Measurements from ENCODE around the gene FNTB.
"Not testable (repeated sequence)": the region's sequence is repeated elsewhere in the genome, so short reads cannot be mapped to it uniquely, and the experiment has no call there.

The FNTB gene

DNA sequence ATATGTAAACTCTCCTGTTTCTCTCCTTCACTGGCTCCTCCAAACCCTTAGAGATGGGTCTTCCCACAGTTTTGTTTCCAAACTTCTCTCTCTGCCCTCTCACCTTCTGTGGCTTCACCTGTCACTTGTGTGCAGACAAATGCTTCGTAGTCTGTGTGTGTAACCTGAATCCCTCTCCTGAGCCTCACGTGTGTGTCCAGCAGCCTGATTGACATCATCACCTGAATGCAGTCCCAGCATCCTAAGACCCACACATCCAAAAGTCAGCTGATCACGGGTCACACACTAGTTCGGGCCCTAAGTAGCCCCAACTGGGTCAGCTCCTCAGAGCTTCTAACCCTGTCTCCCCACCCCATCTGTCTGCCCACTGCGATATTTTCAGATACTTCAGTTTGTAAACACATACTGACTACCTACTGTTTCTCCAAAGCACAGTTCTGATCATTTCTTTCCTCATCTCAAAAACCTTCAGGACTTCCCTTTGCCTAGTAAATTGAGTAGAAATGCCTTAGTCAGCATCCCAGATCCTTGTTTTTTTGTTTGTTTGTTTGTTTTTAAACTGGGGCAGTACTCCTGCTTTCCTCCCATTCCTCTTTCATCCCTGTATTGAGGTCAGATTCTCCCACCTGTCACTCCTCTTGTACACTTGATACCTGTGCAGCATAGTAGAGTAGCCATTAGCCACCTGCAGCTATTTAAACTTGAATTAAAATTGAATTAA is 23.7 kb downstream of the FNTB start:
- DNase-seq: no peak

DNA sequence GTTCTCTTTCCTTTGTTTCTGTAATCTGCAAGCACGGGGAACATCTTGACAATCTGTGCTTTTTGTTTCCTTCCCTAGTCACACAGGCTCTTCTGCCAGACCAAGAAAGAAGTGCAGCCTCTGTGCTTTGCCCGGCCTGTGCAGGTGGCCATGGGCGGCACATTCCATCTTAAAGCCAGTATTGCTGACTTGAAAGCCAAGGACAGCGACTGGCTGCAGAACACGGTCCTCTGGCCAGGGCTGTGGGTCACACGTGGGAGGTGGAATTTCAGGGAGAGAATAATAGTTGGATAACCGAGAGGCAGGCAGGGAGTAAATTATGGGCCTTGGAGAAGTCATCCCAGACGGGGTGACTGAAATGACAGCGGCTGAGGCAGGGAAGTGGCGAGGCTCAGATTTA is 24.8 kb downstream of the FNTB start:
- DNase-seq: peak in 1 of 58 donors; percentile 7

DNA sequence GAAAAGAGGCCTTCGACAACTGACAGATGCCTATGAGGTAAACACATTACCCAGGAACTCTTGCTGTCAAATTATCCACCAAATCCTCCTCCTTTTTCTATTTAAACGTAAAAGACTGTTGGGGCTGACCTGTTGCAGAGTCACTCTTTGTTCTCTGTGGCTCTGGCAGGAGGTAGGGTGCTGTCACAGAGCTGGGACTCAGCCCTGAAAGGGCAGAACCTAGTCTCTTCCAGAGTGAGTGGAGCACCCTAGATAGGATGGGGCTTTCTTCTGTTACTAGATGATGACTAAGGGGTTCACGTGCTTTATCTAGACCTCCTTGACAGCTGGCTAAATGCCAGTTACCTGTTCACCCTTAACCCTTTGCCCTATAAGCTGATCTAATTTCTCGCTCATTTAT is 25.7 kb downstream of the FNTB start:
- no peak for DNase-seq

DNA sequence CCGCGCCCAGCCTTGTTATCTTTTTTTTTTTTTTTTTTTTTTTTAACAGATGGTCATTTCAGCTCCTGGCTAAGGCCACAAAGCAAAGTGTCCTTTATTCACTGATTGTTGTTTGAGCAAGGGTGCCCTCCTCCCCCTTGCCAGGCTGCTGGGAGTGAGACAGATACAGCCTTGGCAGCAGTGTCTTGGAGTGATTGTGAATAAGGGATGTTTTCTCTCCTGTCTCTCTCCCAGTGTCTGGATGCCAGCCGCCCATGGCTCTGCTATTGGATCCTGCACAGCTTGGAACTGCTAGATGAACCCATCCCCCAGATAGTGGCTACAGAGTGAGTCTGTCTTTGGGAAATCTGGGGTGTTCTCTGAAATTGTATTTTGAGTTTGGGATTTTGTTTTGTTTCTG is 28.7 kb downstream of the FNTB start:
- peak in 46 of 58 donors; percentile 4 to 77 (median 42) for DNase-seq

DNA sequence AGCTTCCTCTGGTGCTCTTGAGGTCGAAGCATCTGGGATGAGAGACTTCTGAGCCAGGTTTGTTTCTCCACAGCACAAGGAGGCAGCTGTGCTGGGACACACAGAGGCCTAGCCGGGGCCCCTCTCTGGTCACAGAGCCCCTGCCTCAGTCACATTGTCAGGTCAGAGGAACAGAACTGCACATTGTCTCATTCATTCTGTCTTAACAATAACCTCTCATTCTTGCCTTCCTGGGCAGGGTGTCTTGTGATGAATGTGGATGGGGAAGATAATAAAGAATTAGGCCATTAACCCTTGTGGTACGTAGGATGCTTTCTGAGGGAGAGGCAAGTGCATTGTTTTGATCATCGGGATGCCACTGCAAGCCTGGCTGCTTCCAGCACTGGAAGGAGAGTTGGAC is 29.8 kb downstream of the FNTB start:
- peak in 17 of 58 donors; percentile 13 to 75 (median 24) for DNase-seq

DNA sequence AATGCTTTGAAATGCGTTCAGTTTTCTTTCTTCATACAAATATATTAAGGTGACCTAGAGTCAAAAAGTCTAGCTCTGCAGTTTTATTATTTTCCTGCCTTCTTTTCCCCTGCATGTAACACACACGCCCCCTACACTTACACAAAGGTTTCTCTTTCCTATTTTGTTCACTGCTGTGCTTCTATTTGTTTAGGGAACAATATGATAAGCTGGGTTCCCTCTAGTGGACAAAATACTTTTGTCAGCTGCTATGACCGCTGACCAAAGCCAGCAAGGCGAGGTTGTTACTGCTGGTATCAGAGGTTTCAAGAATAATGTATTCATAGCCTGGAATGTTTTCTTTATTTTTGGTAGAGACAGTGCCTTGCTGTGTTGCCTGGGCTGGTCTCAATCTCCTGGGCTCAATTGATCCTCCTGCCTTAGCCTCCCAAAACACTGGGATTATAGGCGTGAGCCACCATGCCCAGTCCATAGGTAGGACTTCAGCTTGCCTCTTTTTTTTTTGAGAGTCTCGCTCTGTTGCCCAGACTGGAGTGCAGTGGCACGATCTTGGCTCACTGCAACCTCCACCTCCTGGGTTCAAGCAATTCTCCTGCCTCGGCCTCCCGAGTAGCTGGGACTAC is 33.4 kb downstream of the FNTB start:
- peak in 17 of 58 donors; percentile 8 to 80 (median 35) for DNase-seq

DNA sequence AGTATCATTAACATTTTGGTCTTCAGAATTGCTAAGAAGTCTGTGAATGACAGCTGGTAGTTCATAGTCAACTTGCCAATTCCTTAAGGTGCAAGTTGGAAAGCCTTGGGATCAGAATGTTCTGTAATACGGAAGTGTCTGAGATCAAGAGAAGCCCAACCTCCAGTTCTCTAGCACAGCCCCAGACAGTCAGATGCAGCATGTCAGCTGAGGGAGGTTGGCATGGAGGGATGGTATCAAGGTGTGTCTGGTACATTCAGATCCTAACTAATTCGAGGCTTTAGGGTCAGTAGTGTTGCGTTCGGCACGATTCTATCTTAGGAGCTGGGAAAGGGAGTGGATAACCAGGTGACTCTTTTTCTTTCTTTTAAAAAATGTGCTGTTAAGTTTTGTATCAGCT is 38.3 kb downstream of the FNTB start:
- DNase-seq: no peak

DNA sequence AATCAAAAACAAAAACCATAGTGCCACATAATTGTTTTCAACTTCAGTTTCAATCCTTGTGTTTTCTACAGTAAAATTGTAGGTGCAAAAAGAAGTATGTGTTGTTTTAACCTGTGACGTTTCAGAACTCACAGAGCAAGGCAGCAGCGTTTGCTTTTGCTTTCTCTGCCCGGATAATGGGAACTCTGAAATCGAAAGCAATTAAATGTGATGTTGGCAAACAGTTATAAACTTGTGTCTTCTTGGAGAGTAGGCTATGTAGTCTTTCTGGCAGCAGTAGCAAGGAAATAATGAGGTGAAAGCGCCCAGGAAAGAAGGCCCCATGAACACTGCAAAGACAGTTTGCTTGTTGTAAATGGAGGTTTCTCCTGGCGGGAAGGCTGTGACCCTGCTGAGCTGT is 39.1 kb downstream of the FNTB start:
- DNase-seq: no peak

DNA sequence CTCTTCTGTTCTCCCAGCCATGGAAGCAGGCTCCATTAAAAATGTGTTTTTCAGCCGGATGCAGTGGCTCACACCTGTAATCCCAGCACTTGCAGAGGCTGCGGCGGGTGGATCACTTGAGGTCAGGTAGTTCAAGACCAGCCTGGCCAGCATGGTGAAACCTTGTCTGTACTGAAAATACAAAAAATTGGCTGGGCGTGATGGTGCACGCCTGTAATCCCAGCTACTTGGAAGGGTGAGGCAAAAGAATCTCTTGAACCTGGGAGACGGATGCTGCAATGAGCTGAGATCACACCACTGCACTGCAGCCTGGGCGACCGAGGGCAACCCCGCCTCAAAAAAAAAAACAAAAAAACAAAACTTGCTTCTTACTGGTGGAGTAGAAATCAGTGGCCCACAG is 39.8 kb downstream of the FNTB start:
- no peak for DNase-seq

DNA sequence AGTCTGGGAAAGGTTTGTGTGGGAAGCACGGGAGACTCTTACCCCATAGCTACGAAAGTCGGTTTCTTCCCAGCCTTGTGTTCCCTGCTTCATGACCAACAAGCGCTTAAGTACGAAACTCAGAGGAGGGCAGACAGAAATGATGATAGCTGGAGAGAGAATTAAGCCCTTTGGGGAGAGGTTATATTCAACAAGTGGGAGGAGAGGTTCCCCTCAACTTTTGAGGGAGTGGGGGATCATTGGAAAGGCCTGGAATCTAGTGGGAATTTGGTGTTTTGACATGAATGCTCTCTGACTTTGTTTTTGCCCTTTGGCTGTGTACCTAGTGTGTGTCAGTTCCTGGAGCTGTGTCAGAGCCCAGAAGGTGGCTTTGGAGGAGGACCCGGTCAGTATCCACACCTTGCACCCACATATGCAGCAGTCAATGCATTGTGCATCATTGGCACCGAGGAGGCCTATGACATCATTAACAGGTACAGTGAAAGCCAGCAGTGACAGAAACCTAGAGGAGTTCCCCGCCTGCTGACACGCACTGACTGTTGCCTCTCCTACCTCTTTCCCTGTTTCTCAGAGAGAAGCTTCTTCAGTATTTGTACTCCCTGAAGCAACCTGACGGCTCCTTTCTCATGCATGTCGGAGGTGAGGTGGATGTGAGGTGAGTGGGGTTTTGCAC is 40.6 kb downstream of the FNTB start:
- no peak for DNase-seq

DNA sequence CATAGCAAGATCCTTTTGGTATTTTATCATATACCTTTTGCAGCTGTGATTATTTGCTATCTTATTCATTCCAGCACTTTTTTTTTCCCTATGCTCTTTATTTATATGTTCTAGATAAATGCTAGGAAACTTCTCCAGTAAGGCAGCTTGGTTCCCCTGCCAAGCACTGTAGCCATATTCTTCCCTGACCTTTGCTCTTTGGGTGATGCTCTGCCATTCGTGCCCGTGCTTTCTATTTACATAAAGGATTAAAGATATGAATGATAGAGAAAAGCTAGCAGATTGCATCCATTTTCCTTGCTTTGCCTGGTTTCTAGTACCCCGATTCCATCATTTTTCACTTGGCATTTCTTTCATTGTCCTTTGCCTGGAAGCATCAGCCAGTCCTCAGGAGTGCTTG is 42.2 kb downstream of the FNTB start:
- DNase-seq: no peak

DNA sequence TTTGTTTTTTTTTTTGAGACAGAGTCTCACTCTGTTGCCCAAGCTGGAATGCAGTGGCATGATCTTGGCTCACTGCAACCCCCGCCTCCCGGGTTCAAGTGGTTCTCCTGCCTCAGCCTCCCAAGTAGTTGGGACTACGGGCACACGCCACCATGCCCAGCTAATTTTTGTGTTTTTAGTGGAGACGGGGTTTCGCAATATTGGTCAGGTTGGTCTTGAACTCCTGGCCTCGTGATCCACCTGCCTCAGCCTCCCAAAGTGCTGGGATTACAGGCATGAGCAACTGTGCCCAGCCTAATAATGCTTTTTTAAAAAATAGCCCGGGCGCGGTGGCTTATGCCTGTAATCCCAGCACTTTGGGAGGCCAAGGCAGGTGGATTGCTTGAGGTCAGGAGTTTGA is 44.6 kb downstream of the FNTB start:
- not testable (repeated sequence) for DNase-seq

DNA sequence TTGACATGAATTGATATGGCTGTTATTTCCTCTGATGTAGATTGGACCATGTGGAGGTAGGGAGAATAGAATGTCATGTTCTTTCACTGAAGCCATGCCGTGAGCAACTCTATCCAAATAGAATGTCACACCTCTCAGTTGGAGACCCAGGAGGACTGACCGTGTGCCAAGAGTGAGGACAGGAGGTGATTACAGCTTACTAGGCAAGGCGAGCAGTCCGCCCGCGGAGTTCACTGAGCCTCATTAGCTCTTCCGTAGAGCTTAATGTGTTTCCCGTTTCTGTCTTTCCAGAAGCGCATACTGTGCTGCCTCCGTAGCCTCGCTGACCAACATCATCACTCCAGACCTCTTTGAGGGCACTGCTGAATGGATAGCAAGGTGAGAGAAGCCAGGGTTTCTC is 45.6 kb downstream of the FNTB start:
- no peak for DNase-seq

DNA sequence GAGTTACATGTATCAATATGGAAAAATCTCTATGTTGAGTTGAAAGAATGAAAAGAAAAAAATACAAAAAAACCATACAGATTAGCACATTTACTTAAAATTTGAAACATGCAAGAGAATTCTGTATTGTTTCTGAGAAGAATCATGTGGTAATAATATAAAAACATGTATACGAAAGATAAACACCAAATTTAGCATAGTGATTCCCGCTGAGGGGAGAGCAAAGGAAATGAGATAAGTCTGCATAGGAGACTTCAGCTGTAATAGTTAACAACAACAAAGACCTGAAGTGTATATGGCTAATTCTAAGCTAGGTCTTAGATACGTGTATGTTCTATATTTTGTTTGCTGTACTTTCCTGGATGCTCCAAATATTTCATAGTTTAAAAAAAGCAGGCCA is 46.5 kb downstream of the FNTB start:
- no peak for DNase-seq

DNA sequence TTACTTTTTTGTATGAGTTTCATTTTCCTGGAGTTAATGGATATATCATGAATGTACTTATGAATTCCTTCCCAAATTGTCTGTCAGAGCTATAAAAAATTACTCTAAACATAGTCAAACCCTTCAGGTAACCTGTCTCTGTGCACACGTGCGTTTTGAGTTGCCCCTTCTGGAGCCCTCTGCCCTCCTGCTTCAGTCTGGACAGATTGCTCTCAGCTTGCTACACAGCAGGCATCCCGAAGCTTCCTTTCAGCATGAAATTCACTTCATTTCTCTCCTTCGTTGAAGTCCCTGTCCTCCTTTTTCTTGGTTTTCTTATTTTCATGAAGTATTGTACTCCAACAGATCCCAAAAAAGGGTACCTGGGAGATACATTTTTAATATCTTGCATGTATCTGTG is 47.3 kb downstream of the FNTB start:
- no peak for DNase-seq

DNA sequence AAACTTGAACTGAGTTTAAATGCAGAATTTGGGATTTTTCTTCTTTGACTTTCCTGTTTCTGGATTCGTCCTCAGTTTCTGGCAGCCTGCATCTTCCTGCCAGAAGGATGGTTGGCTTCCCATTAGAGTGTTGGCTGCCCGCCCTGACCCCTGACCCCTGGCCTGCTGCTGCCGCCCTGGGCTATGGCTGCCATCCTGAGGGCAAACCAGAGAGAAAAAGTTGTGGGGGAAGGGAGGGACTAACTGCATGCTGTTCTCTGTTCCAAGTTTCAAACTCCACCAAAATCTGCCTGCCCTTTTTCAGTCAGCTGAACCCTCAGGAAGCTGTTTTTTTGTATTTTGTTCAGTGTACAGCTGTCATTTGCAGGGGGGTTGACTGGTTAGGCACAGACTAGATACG is 48.4 kb downstream of the FNTB start:
- DNase-seq: peak in 42 of 58 donors; percentile 14 to 73 (median 47)

DNA sequence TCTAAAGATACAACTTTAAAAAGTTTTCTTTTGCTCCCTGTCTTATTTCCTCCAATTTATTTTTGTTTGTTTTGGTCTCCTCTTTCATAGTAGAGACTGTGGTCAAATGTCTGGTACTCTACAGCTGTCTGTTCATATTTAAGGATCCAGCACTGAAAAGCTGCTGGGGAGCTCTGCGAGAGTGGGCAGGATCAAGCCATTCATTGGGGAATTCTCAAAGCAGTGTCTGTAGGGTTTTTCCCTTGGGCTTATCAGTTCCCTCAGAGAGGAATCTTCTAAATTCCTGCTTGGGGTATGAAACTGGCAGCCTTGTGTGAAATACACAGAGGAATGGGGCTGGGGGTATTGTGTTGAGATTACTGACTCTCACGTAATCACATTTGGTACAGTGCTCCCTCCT is 52.3 kb downstream of the FNTB start:
- DNase-seq: no peak

DNA sequence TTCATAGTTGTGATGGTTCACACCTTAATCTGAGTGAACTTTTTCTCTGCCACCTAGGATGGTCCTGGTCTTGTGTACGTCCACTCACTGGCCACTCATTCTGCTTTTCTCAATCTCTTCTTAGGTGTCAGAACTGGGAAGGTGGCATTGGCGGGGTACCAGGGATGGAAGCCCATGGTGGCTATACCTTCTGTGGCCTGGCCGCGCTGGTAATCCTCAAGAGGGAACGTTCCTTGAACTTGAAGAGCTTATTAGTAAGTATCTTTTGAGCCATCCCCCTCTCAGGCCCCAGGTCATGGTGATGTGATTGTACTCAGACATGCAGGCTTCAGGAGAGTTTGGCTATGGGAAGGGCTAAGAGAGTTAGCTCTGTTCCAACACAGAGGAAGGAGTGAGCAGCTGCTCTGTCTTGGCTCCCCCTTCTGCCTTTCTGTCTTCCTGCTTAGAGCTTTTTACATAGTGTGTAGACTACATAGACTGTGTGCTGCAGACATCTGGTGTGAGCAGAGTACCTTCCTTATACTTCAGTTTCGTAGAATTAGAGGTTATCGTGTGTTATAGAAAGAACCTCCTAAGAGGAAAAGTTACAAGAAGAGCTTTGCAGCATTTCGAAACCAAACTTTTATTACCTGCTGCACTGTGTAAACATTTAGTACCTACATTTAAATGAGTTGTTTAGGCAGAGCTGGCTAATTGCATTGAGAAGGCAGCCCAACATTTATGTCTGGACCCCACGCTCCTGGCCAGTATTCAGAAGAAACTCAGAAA is 54.2 kb downstream of the FNTB start:
- DNase-seq: no peak

DNA sequence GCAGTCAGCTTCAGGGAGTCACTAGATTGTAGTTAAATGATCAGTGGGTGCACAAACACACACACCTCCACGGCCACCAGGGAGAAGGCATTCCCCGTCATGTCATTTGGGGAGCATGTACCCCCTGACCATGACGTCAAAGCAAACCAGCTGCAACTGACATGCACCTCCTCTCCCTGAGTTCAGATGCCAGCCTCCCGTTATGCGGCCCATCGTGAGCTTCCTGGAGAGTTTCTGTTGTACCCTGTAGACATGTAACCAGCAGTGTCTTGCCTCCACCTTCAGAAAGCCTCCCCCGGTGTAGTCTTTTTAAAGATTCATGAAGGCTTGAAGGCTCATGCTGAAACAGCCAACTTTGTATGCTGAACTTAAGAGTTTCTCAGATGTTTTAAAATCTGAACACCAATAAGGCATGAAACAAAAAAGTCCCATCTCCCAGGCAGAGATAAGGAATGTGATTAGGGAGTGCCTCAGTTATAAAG is 54.8 kb downstream of the FNTB start:
- DNase-seq: no peak

DNA sequence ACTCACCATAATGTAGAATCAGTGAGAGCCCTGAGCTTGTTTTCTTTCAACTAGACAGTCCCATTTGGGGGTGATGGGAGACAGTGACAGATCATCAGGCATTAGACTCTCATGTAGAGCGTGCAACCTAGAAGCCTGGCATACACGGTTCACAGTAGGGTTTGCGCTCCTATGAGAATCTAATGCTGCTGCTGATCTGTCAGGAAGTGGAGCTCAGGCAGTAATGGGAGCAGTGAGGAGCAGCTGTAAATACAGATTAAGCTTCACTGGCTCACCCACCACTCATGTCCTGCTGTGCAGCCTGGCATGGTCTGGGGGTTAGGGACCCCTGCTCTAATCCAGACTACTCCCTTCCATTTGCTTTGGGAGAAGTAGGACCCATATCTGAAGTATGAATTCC is 55.6 kb downstream of the FNTB start:
- DNase-seq: no peak

DNA sequence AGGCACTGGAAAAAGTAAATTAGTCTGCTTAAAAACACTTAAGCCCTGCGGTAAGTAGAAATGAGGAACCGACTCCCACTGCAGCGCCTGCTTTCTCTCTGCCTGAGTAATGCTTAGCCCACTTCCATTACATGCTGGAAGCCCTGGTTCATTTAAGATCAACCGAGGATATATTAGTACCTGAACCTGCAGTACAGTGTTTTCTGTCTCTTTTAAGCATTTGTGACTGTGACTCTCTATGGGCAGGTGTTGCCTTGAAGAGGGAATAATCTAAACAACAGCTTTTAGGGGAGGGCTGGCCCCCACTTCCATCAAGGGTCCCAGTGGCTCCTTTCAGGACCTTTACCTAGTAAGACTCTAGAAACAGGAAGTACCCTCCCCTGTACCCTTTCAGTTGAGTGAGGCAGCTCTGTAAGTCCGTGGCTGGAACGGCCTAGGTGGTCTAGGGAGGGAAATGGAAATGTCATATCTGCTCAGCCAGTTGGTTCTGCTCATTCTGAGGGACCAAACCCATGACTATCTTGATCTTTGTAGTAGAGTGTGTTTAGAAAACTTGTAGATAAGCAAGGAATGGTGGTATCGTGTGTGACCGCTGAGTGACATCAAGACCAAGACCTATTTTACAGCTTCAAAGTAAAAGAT is 56.2 kb downstream of the FNTB start:
- DNase-seq: no peak

Measured in anterior cingulate cortex (tissue), 58 donors.